CMK (cell line): Measurements from ENCODE around the gene BRD7.

ENCODE experiments used
- DNase-seq: peaks from one replicate; pipeline ENCODE4 v3.0.0-alpha.2; 2010; ENCODE audit warnings: low read depth

BRD7 gene

GRCh38 chr16:50271148-50272041, 97.4 kb downstream of the BRD7 start:
- DNase-seq: no peak

- no peak for DNase-seq
These were observed 98.2 kb downstream of the BRD7 start for GRCh38 chr16:50270510-50271147.

- DNase-seq: no peak
These were observed 98.8 kb downstream of the BRD7 start for GRCh38 chr16:50269769-50270509.

GRCh38 chr16:50269061-50269705, 99.6 kb downstream of the BRD7 start:
- no peak for DNase-seq

GRCh38 chr16:50268352-50268751, 100.4 kb downstream of the BRD7 start:
- DNase-seq: no peak

GRCh38 chr16:50267651-50268050, 101.1 kb downstream of the BRD7 start:
- DNase-seq: no peak

- DNase-seq: no peak
These were observed 101.6 kb downstream of the BRD7 start for GRCh38 chr16:50267151-50267631.

- no peak for DNase-seq
These were observed 102.3 kb downstream of the BRD7 start, which contains the start of gene ADCY7 for GRCh38 chr16:50266337-50267091. Gene ADCY7 (plus strand): TSS chr16:50266551. CDS start chr16:50288180, 21,629 bp downstream.
